Smooth muscle cell (in vitro differentiated cells): Measurements from ENCODE around the gene GALNT17. TPM values are rescaled to one million over a fixed set of nuclear protein-coding genes. Genes with fewer than 3 reads are reported as not detected.

ENCODE experiments used
- DNase-seq: peaks from one replicate; lab custom pipeline; 2025; ENCODE audit not compliant: unreplicated experiment; lab: John Stamatoyannopoulos, UW
- H2AFZ ChIP-seq: fragments of 200-600 bp; sonication (generic); 2 replicates; pipeline ENCODE4 v1.6.0; 2016; ENCODE audit warnings: antibody characterized with exemption, low read depth, mild to moderate bottlenecking
- H3F3A ChIP-seq: fragments of 200-600 bp; sonication (generic); 2 replicates; pipeline ENCODE4 v1.6.0; 2017; ENCODE audit warnings: antibody characterized with exemption, low read depth
- H3K27ac ChIP-seq: fragments of 200-600 bp; sonication (generic); 2 replicates; pipeline ENCODE4 v1.5.1; 2016; ENCODE audit warnings: low read depth, mild to moderate bottlenecking
- H3K27me3 ChIP-seq: fragments of 200-600 bp; sonication (generic); 2 replicates; pipeline ENCODE4 v1.6.1; 2016; ENCODE audit warnings: low read depth, mild to moderate bottlenecking
- H3K36me3 ChIP-seq: fragments of 200-600 bp; sonication (generic); 2 replicates; pipeline ENCODE4 v1.5.1; 2016; ENCODE audit warnings: low read depth
- H3K4me1 ChIP-seq: fragments of 200-600 bp; sonication (generic); 2 replicates; pipeline ENCODE4 v1.5.1; 2016; ENCODE audit warnings: low read depth
- H3K4me2 ChIP-seq: fragments of 200-600 bp; sonication (generic); 2 replicates; pipeline ENCODE4 v1.6.0; 2016; ENCODE audit warnings: mild to moderate bottlenecking
- H3K4me3 ChIP-seq: fragments of 200-600 bp; sonication (generic); 2 replicates; pipeline ENCODE4 v1.5.1; 2016; ENCODE audit warnings: mild to moderate bottlenecking
- H3K79me2 ChIP-seq: fragments of 200-600 bp; sonication (generic); 2 replicates; pipeline ENCODE4 v1.6.0; 2016; ENCODE audit warnings: low read depth, mild to moderate bottlenecking
- H3K9ac ChIP-seq: fragments of 200-600 bp; sonication (generic); 2 replicates; pipeline ENCODE4 v1.6.0; 2016; ENCODE audit warnings: low read depth
- H3K9me3 ChIP-seq: fragments of 200-600 bp; sonication (generic); replicated peaks from 2 replicates; pipeline ENCODE4 v1.5.1; 2016; ENCODE audit warnings: low read depth
- H4K20me1 ChIP-seq: fragments of 200-600 bp; sonication (generic); 2 replicates; pipeline ENCODE4 v1.6.0; 2016; ENCODE audit warnings: low read depth
- WGBS: methylation state at CpG from one replicate; pipeline ENCODE4 v1.1.7; 2016; ENCODE audit warnings: low lambda C conversion rate; 5-methylcytosine and 5-hydroxymethylcytosine counted together
- polyA plus RNA-seq: library from polyadenylated mRNA; unstranded; fragments of >200 nt; fragmentation: Nextera tagmentation; extraction: Ambion mirVana; gene quantifications from 2 replicates; pipeline ENCODE4 v1.2.1, GENCODE V29; 2016
- total RNA-seq: library from RNA; depleted of rRNA; stranded (reverse); fragments of >200 nt; gene quantifications from 2 replicates; pipeline ENCODE4 v1.2.3, GENCODE V29; 2014
- TF ChIP-seq, protein P1 (sequence below): fragments of 200-600 bp; sonication (generic); IDR thresholded peaks from 2 replicates; pipeline ENCODE4 v1.5.1; 2017; ENCODE audit warnings: borderline replicate concordance, mild to moderate bottlenecking, antibody characterized with exemption; ENCODE audit not compliant: insufficient read depth, poor library complexity, severe bottlenecking

Gene GALNT17
- total and polyA plus RNA-seq, 2 experiments from 2014 or later, result 0.38 to 0.45 TPM

DNA sequence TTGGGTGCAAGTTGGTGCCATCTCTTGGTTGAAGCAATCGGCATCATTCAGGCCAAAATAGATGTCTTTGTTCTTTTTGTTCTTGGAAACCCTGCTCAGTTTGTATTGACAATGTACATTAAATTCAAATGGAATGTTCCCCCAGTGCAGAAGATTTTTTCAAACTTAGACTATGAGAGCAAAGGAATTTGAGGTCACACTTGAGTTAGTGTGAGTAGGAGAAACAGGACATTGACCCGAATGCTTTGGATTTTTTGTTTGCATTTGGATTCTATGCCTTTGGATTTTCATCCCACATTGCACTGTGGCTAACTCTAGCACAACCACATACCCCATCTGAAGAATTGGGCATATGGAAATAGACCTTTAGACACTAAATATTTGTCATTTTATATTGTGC, 480.0 kb downstream of the GALNT17 start:
- Histone ChIP-seq H3K4me3 (no peak overlapping the region), H3K79me2 (no peaks in the 10 kb centered on the region), H4K20me1 (no peaks in the 10 kb centered on the region), H3K36me3 (no peaks in the 10 kb centered on the region), H3K4me2 (no peak overlapping the region), H3K9ac (no peak overlapping the region), H3K27ac (no peak overlapping the region), H3K9me3 (peaks cover 4% of the 10 kb centered on the region), H2AFZ (no peak overlapping the region), H3K27me3 (no peaks in the 10 kb centered on the region), H3K4me1 (peaks cover 40% of the 10 kb centered on the region), H3F3A (peaks cover 6% of the 10 kb centered on the region)
- WGBS, result 68% methylated on average over 2 of the region's 2 CpGs
- TF ChIP-seq, protein P1, sequence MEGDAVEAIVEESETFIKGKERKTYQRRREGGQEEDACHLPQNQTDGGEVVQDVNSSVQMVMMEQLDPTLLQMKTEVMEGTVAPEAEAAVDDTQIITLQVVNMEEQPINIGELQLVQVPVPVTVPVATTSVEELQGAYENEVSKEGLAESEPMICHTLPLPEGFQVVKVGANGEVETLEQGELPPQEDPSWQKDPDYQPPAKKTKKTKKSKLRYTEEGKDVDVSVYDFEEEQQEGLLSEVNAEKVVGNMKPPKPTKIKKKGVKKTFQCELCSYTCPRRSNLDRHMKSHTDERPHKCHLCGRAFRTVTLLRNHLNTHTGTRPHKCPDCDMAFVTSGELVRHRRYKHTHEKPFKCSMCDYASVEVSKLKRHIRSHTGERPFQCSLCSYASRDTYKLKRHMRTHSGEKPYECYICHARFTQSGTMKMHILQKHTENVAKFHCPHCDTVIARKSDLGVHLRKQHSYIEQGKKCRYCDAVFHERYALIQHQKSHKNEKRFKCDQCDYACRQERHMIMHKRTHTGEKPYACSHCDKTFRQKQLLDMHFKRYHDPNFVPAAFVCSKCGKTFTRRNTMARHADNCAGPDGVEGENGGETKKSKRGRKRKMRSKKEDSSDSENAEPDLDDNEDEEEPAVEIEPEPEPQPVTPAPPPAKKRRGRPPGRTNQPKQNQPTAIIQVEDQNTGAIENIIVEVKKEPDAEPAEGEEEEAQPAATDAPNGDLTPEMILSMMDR, result no peak
- DNase-seq, result no peak

DNA sequence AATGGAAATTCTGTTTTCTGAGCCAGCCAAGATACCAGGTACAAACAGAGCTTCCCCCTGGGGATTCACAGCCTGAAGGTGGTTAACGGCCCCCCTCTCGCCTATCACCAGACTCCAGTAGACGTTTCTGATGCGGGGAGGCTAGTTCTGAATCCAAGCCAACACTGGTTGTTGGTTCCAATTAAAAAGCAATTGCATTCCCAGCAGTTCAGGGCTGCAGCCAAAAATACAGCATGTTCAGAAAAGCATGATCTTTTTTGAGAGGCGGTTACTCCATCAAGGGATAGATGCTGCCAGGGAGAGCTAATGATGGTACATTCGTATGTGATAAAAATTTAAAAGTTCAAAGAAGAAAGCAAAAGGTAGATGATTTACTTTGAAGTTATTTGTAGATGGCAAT, 481.0 kb downstream of the GALNT17 start:
- Histone ChIP-seq H3K9ac (no peak overlapping the region), H4K20me1 (no peaks in the 10 kb centered on the region), H3K9me3 (peaks cover 4% of the 10 kb centered on the region), H3K4me1 (peaks cover 44% of the 10 kb centered on the region), H3F3A (peaks cover 10% of the 10 kb centered on the region), H3K36me3 (no peaks in the 10 kb centered on the region), H2AFZ (no peak overlapping the region), H3K4me2 (peak overlapping the region; percentile 7), H3K79me2 (no peaks in the 10 kb centered on the region), H3K27ac (peak overlapping the region; percentile 78), H3K27me3 (no peaks in the 10 kb centered on the region), H3K4me3 (no peak overlapping the region)
- 49% methylated on average over 6 of the region's 6 CpGs for WGBS
- TF ChIP-seq, protein P1, result no peak
- DNase-seq, result no peak

DNA sequence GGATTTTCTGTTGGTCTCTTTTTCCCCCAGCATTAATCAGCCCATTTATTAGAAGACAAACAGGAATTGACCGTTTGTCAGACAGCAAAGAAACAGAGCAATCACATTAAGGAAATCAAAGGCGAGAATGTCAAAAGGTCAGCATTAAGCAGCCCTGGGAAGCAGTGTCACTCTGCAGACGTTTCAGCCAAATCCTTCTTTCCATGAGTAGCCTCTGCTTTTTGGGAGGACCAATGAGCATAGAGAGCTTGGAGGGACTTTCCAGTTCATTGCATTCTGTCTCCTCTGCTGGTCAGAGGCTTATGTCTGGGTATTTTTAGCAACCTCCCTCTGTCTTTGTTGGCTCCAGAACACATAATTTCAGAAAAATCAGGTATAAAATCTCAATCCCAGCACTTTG, 481.4 kb downstream of the GALNT17 start:
- Histone ChIP-seq H3K79me2 (no peaks in the 10 kb centered on the region), H3K27me3 (no peaks in the 10 kb centered on the region), H3K9ac (no peak overlapping the region), H3F3A (peaks cover 13% of the 10 kb centered on the region), H3K36me3 (no peaks in the 10 kb centered on the region), H4K20me1 (no peaks in the 10 kb centered on the region), H2AFZ (no peak overlapping the region), H3K27ac (peak overlapping the region; percentile 78), H3K4me2 (peak overlapping the region; percentile 7), H3K4me1 (peaks cover 48% of the 10 kb centered on the region), H3K9me3 (peaks cover under 1% of the 10 kb centered on the region), H3K4me3 (no peak overlapping the region)
- TF ChIP-seq, protein P1, result no peak
- no peak for DNase-seq
- 21% methylated on average over 3 of the region's 3 CpGs for WGBS

DNA sequence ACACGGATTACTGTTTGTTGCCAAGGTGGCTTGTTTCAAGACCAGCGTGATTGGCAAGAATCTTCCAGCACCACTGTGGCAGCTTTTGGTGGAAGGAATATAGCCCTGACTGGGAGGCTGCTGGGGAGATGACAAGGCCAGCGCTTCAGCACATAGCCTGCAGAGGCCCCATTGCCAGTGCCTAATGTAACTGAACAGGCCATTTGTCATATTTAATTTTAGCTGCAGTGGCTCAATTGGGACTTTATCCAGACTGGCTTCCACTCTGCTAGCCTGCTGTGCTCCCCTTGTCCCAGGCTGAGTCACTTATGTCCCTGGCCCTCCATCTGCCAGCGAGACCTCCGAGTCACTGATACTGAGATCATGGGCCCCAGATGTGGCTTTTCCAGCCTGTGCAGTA, 483.1 kb downstream of the GALNT17 start:
- no peak overlapping the region for H2AFZ ChIP-seq
- H3K4me3 ChIP-seq, result no peak overlapping the region
- H3K36me3 ChIP-seq, result no peaks in the 10 kb centered on the region
- 37% methylated on average over 5 of the region's 5 CpGs for WGBS
- no peaks in the 10 kb centered on the region for H3K79me2 ChIP-seq
- H3K4me1 ChIP-seq, result peaks cover 49% of the 10 kb centered on the region
- no peaks in the 10 kb centered on the region for H4K20me1 ChIP-seq
- H3F3A ChIP-seq, result peaks cover 13% of the 10 kb centered on the region
- peak overlapping the region; percentile 7 for H3K4me2 ChIP-seq
- TF ChIP-seq, protein P1, result no peak
- H3K27ac ChIP-seq, result peak overlapping the region; percentile 7
- no peaks in the 10 kb centered on the region for H3K9me3 ChIP-seq
- DNase-seq, result no peak
- H3K27me3 ChIP-seq, result no peaks in the 10 kb centered on the region
- H3K9ac ChIP-seq, result no peak overlapping the region
